ENCODE results near the gene ADM2. TPM values are rescaled to one million over a fixed set of nuclear protein-coding genes. Genes with fewer than 3 reads are reported as not detected.

ADM2 gene
- total and polyA plus RNA-seq, 2 of the 13 experiments (the other 11 are each of a cell fraction or from before 2014, with no cell fraction given) = 1.2 to 3.0 TPM

GRCh38 chr22:50481440-50482106, at the start of gene ADM2 (continued):
- TF ChIP-seq TFE3 (CRISPR knock-in tag; IDR thresholded peaks at IDR 0.05) (no peak), TOPORS (CRISPR knock-in tag; IDR thresholded peaks at IDR 0.05) (no peak), ZKSCAN5 (CRISPR knock-in tag; IDR thresholded peaks at IDR 0.05) (no peak), ZBTB8A (CRISPR knock-in tag; IDR thresholded peaks at IDR 0.05; ENCODE audit: borderline replicate concordance, low read depth) (no peak), SUZ12 (IDR thresholded peaks at IDR 0.05; ENCODE audit: low read depth, low read length) (no peak), USF2 (IDR thresholded peaks at IDR 0.05; ENCODE audit: low read depth, low read length) (no peak), USF2 (CRISPR knock-in tag; IDR thresholded peaks at IDR 0.05; ENCODE audit: borderline replicate concordance) (no peak), ZNF543 (CRISPR knock-in tag; IDR thresholded peaks at IDR 0.05) (no peak), ZNF713 (CRISPR knock-in tag; IDR thresholded peaks at IDR 0.05) (no peak), HOXA3 (CRISPR knock-in tag; IDR thresholded peaks at IDR 0.05) (peak; percentile 18; the same call in 1 of the 2 replicates), RXRB (CRISPR knock-in tag; IDR thresholded peaks at IDR 0.05; ENCODE audit: borderline replicate concordance) (no peak), HOXD1 (CRISPR knock-in tag; IDR thresholded peaks at IDR 0.05) (no peak), TFDP1 (CRISPR knock-in tag; IDR thresholded peaks at IDR 0.05; ENCODE audit: borderline replicate concordance) (no peak), KAT8 (CRISPR knock-in tag; IDR thresholded peaks at IDR 0.05) (no peak), THAP7 (CRISPR knock-in tag; IDR thresholded peaks at IDR 0.05) (0 out of 2 replicates have a peak, but pooled peaks have one; percentile 10), ZNF7 (CRISPR knock-in tag; IDR thresholded peaks at IDR 0.05) (no peak), NFE2L1 (CRISPR knock-in tag; IDR thresholded peaks at IDR 0.05; ENCODE audit: borderline replicate concordance) (no peak), ZNF614 (CRISPR knock-in tag; IDR thresholded peaks at IDR 0.05; ENCODE audit: borderline replicate concordance) (no peak), FOXO1 (CRISPR knock-in tag; IDR thresholded peaks at IDR 0.05) (0 out of 2 replicates have a peak, but pooled peaks have one; percentile 2), MAX (IDR thresholded peaks at IDR 0.05) (no peak; the same call in 1 of the 2 replicates), RBM22 (optimal IDR thresholded peaks at IDR 0.05; ENCODE audit: low read length) (no peak), MXD3 (CRISPR knock-in tag; IDR thresholded peaks at IDR 0.05) (no peak), ATF7 (IDR thresholded peaks at IDR 0.05) (no peak), ATF7 (CRISPR knock-in tag; IDR thresholded peaks at IDR 0.05) (no peak), PAX8 (CRISPR knock-in tag; IDR thresholded peaks at IDR 0.05; ENCODE audit: borderline replicate concordance) (no peak)

All from HepG2 (cell line).